ENCODE data around the gene FBN2. TPM values are rescaled to one million over a fixed set of nuclear protein-coding genes. Genes with fewer than 3 reads are reported as not detected.

FBN2 gene
- total and polyA plus RNA-seq, 2 of the 4 experiments (the other 2 are of a cell fraction) = 26.7 to 69.0 TPM

DNA sequence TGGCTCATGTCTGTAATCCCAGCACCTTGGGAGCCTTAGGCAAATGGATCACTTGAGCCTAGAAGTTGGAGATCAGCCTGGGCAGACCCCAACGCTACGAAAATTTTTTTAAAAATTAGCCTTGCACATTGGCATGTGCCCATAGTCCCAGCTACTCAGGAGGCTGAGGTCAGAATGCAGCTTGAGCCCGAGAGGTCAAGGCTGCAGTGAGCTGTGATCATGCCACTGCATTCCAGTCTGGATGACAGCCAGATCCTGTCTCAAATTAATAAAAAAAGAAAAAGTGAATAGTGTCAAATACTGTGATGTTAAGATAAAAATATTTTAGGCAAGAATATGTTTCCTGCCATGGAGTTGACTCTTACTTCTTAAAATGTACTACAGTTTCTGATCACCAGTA, 5.3 kb downstream of the FBN2 start:
- ChIA-PET POLR2A (ENCODE audit: unreplicated experiment) (interaction anchor here (0.6 kb wide), 1 partner anchor 92 kb away, joined by 3 read pairs; no protein-coding TSS in a partner anchor), CTCF (no interaction called here)
- no peak overlapping the region for H2BK120ac ChIP-seq (ENCODE audit: low read depth, low read length)
- no peak overlapping the region for H3K9ac ChIP-seq (ENCODE audit: low read depth, low read length)
- no peak overlapping the region for H3K4ac ChIP-seq (ENCODE audit: low read depth, low read length)
- H3K23ac ChIP-seq (ENCODE audit: low read depth, low read length) = no peak overlapping the region
- DNase-seq (no peak), ATAC-seq (ENCODE audit: low read depth) (no peak)
- H3K56ac ChIP-seq (ENCODE audit: extremely low read depth, insufficient read depth, low read length) = no peak overlapping the region
- BruUV-seq (replicated peaks) = no TSS peak
- H3K18ac ChIP-seq (ENCODE audit: low read depth, low read length) = no peak overlapping the region
- no peak overlapping the region for H4K91ac ChIP-seq (ENCODE audit: insufficient read depth, low read depth, low read length)
- H3K27ac ChIP-seq (ENCODE audit: insufficient read depth, low read length) = no peak overlapping the region
- H4K8ac ChIP-seq (ENCODE audit: low read depth in 2 of 2, low read length in 2 of 2) = no peak overlapping the region
- no CpG with 5 or more reads among the region's 3 CpGs for WGBS, 2 experiments (ENCODE audit: extremely low coverage in 2 of 2, insufficient read length in 1 of 2)
- H3K4me3 ChIP-seq (ENCODE audit: insufficient read depth, low read depth, low read length) = no peak overlapping the region
- H3K9me3 ChIP-seq (ENCODE audit: control insufficient read depth, insufficient read depth, low read length) = no peaks in the 10 kb centered on the region
- H3K27me3 ChIP-seq (ENCODE audit: control insufficient read depth, insufficient read depth, low read length) = no peaks in the 10 kb centered on the region
- peaks cover 24% of the 10 kb centered on the region for H3K36me3 ChIP-seq (ENCODE audit: control insufficient read depth, insufficient read depth, low read length)
- H3K14ac ChIP-seq (replicated peaks; ENCODE audit: low read depth, low read length) = no peak overlapping the region
- intact Hi-C loops (cut with micrococcal nuclease) = loop anchor here (10.0 kb wide), 1 partner anchor 112 kb away; no protein-coding TSS in a partner anchor
- no peak overlapping the region for H2AK9ac ChIP-seq (replicated peaks; ENCODE audit: low read depth, low read length, poor library complexity)
- peaks cover 7 to 26% of the 10 kb centered on the region in 2 experiments; a peak in 3 of 4 replicates for H3K79me1 ChIP-seq (ENCODE audit: low read depth in 1 of 2, low read length in 2 of 2)
- H2AK5ac ChIP-seq (ENCODE audit: low read depth, low read length) = no peak overlapping the region
- H2BK5ac ChIP-seq (ENCODE audit: low read depth, low read length, poor library complexity, severe bottlenecking) = no peak overlapping the region
- H3K9me1 ChIP-seq (ENCODE audit: insufficient read depth, low read length) = peaks cover 11% of the 10 kb centered on the region
- no peak overlapping the region for H2AFZ ChIP-seq (replicated peaks; ENCODE audit: low read length, poor library complexity)
- H2BK20ac ChIP-seq (ENCODE audit: low read depth, low read length) = no peak overlapping the region
- peaks cover 32% of the 10 kb centered on the region; the same call in 1 of the 2 replicates for H4K20me1 ChIP-seq (ENCODE audit: insufficient read depth, low read length)
- H3K4me1 ChIP-seq (ENCODE audit: control insufficient read depth, insufficient read depth, low read length) = peaks cover 4% of the 10 kb centered on the region
- no peak overlapping the region for H2BK15ac ChIP-seq (ENCODE audit: low read depth, low read length)
- H4K5ac ChIP-seq (ENCODE audit: low read depth, low read length) = no peak overlapping the region
- dilution Hi-C loops (cut with HindIII; ENCODE audit: low sequenced_read_pairs, unreplicated experiment) = no loop called here
- H3K4me2 ChIP-seq (ENCODE audit: low read depth, low read length) = no peak overlapping the region
- in situ Hi-C loops (cut with MboI; ENCODE audit: low sequenced_read_pairs) = no loop called here
- TF ChIP-seq BHLHE40 (IDR thresholded peaks at IDR 0.05; ENCODE audit: low read depth, low read length) (no peak), MAFK (IDR thresholded peaks at IDR 0.05; ENCODE audit: low read depth, low read length) (no peak), FOS (IDR thresholded peaks at IDR 0.05; ENCODE audit: low read depth, low read length) (no peak), MAZ (IDR thresholded peaks at IDR 0.05; ENCODE audit: borderline replicate concordance, low read depth, low read length) (no peak), RAD21 (IDR thresholded peaks at IDR 0.05; ENCODE audit: low read length) (no peak), SMC3 (IDR thresholded peaks at IDR 0.05; ENCODE audit: low read depth, low read length) (no peak), CHD1 (IDR thresholded peaks at IDR 0.05; ENCODE audit: low read depth, low read length) (no peak), MXI1 (IDR thresholded peaks at IDR 0.05; ENCODE audit: borderline replicate concordance, low read depth, low read length) (no peak)
- TF ChIP-seq, protein P1, sequence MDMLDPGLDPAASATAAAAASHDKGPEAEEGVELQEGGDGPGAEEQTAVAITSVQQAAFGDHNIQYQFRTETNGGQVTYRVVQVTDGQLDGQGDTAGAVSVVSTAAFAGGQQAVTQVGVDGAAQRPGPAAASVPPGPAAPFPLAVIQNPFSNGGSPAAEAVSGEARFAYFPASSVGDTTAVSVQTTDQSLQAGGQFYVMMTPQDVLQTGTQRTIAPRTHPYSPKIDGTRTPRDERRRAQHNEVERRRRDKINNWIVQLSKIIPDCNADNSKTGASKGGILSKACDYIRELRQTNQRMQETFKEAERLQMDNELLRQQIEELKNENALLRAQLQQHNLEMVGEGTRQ (IDR thresholded peaks at IDR 0.05; ENCODE audit: low read depth, low read length) = no peak
